ENCODE data around the gene OGDH.

Gene OGDH

DNA sequence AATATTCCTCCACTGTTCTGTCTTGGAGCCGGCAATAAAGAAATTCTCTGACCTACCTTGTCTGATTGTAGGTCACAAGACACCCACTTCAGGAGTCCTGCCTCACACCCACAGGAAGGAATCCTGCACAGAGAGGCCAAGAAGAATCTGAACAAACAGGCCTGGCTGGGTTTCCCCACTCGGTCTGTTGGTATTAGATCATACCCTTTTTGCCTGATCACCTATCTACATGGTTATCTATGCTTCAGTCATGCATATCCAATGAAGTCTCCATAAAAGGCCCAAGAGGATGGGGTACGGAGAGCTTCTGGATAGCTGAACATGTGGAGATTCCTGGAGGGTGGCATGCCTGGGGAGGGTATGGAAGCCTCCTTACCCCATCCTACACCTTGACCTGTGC is 12.3 kb downstream of the OGDH start:
- DNase-seq: peak; percentile 65

DNA sequence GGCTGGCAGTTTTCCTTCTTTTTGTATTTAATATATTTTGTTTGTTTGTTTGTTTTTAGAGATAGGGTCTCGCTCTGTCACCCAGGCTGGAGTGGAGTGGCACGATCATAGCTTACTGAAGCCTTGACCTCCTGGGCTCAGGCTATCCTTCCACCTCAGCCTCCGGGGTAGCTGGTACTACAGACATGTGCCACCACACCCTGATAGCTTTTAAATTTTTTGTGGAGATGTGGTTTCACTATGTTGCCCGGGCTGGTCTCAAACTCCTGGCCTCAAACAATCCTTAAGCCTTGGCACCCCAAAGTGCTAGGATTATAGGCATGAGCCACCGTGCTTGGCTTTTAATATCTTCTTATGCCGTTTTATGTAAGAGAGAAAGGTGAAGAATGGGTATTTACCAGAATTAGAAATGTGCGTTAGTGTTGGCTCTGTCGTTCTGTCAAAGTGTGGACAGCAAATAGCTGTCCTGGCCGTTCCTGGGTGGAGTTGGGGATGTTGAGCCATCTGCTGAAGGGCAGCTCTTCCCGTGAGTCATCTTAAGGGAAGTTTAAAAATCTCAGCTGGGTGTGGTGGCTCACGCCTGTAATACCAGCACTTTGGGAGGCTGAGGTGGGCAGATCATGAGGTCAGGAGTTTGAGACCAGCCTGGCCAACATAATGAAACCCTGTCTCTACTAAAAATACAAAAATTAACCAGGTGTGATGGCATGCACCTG is 14.8 kb downstream of the OGDH start:
- no peak for DNase-seq

- DNase-seq: no peak
Observed at GRCh38 chr7:44621750-44622103, 15.3 kb downstream of the OGDH start.

GRCh38 chr7:44622342-44623151 is 16.1 kb downstream of the OGDH start:
- DNase-seq: peak; percentile 48

GRCh38 chr7:44624318-44624717 is 17.9 kb downstream of the OGDH start:
- no peak for DNase-seq

DNA sequence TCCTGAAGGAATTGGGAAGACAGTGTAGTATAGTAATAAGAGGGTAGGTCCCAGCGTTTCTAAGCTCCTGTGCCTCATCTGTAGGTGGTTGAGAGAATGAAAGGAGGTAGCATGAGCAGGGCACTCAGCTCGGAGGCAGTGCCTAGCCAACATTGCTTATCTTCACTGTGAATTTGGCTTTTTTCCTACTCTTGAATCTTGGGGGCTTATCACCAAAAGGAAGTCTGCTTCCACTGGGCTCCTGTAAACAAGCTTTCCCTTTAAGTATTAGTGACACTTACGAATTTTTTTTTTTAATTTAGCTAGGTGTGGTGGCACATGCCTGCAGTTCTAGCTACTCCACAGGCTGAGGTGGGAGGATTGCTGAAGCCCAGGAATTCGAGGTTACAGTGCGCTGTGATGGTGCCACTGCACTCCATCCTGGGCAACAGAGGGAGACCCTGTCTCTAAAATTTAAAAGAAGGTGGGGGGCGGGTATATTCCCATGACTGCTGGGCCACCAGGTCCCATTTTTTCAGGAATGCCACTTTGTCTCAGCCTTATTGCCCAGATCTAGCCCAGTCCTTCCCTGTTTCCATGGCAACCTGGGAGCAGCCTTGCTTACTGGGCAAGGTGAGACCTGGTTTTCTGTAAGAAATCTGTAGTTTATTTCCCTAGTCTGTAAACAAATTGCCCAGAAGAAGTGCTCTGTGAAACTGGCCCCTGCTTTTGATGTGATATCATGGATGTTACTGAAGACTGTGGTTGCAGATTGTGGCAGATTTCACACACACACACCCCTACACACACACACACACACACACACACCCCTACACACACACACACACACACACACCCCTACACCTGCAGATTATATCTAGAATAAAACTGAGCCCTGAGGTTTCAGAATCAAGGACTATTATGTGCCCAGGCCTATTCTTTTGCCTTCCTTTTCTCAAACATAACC is 19.4 kb downstream of the OGDH start:
- DNase-seq: peak; percentile 53

DNA sequence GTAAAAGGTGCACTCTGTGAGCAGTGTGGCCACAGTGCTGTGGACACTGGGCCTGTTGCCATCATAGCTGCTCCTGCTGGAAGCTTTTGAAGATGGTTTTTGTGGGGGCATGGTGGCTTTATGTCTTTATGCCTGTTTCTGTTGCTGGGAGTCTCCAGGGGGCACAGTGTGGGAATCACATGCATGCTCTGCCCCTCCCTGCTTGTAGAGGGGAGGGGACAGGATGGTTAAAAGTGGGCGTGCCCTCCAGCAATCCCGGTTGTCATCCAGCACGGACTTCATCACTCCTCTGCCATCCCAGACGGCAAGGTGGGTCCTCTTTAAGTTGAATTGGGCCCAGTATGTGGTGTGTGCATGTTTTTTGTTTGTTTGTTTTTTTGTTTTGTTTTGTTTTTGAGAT is 20.2 kb downstream of the OGDH start:
- DNase-seq: no peak

DNA sequence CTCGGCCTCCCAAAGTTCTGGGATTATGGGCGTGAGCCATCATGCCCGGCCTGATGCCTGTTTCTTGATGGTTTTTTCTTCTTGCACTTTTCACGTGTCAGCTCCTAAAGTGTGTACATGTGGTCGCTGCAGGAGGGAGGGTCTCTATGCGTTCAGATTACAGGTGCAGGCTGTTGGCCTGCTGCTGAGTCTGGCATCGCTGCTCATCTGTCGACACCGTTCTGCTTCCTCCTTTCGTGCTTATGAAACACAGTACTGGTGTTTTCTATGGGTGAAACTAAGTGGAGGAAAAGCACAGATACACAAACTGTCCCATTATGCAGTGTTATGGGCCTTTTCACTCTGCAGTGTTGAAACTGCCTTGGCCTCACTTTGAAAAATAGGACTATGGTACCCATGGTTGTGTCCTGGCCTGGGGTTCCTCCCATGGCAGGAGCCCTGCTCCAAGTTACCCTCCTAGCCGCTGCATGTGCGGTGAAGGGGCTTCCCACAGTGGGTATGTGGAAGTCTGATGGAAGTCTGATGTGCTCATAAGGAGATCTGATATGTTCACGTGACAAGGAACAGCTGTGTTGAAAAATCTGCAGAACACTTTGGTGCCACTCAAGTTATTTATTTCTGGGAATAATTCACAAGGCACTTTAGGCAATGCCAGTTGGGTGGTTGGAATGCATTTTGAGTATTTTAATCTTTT is 23.5 kb downstream of the OGDH start:
- DNase-seq: no peak

DNA sequence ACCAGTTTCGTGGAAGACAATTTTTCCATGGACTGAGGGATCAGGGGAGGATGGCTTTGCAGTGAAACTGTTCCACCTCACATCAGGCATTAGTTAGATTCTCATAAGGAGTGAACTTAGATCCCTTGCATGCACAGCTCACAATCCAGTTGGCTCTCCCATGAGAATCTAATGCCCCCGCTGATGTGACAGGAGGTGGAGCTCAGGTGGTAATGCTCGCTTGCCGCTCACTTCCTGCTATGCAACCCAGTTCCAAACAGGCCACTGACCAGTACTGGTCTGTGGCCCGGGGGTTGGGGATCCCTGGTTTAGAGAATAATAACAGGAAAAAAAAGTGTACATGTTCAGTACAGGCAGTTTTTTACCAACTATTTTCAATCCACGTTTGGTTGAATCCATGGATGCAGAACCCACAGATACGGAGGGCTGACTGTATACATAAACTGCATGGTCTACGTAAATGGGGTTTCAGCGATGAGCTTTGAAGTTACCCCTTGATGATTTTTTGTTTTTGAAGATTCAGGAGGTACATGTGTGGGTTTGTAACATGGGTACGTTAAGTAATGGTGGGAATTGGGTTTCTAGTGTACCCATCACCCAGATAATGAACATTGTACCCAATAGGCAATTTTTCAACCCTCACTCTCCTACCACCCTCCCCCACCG is 24.5 kb downstream of the OGDH start:
- no peak for DNase-seq

DNA sequence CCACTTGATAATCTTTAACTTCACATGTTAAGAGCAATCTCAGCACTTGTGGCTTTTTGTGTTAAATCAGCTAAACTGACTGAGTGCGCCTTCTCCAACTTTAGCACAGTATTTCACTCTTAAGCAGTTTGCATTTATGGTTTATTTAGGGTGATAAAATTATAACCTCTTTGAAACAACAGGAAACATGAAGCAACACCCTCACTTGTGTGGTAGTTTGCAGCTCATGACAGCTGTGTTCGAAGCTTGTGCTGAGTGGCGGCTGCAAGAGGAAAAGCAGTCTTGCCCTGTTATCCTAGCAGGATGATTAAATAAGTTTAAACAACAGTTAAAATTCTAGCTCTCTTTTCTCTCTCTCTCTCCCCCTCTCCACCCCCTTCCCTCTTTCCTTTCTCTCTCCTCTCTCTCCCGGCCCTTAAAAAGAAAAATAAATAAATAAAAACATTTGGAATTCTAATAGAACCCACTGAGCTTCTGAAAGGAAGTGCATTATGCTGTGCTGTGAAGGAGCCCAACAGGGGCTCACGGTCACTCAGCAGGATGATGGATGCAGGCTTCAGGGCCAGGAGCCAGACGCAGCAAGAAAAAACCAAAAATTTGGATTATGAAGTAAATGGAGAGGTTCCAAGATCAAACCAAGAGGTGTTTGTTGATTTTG is 25.2 kb downstream of the OGDH start:
- DNase-seq: peak; percentile 71

DNA sequence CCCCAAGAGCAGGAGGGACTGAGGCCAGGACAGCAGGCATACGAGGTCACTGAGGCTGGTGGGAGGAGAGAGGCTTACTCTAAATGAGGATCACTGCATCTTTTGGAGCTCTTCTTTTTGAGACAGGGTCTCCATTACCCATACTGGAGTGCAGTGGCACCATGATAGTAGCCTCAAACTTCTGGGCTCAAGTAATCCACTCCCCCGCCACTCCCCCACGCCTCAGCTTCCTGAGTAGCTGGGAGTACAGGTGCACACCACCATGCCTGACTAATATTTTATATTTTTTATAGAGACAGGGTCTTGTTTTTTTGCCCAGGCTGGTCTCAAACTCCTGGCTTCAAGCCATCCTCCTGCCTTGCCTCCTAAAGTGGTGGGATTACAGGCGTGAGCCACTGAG is 25.8 kb downstream of the OGDH start:
- DNase-seq: no peak

- peak; percentile 80 for DNase-seq
Observed at GRCh38 chr7:44633254-44634186, 27.1 kb downstream of the OGDH start.

DNA sequence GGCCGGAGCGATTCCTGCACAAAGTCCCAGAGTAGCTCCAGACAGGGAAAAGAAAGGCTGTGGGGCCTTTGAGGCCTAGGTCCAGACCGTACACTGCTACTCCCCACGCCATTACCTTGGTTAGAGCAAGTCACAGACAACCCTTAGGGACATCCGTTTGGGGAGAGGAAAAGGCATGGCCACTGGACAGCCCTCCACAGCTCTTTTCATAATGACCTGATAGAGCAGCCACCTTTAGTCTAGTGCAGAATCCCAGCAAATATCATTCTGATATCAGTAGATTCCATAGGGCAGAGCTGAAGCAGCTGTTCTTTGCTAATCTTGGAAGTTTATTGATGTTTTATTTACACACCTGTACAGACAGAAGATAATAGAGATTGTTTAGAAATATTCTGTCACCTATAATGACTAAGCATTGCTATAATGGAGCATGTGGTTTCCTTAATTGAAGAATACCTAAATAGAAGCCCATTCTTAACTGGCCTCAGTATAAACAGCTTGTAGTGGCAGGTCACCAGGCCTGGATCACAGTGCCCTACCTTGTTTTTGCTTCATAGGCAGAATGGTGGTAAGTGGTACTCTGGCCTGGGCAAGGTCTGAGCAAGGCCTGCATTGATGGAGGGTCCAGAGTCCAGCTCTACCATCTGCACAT is 27.9 kb downstream of the OGDH start:
- DNase-seq: no peak

DNA sequence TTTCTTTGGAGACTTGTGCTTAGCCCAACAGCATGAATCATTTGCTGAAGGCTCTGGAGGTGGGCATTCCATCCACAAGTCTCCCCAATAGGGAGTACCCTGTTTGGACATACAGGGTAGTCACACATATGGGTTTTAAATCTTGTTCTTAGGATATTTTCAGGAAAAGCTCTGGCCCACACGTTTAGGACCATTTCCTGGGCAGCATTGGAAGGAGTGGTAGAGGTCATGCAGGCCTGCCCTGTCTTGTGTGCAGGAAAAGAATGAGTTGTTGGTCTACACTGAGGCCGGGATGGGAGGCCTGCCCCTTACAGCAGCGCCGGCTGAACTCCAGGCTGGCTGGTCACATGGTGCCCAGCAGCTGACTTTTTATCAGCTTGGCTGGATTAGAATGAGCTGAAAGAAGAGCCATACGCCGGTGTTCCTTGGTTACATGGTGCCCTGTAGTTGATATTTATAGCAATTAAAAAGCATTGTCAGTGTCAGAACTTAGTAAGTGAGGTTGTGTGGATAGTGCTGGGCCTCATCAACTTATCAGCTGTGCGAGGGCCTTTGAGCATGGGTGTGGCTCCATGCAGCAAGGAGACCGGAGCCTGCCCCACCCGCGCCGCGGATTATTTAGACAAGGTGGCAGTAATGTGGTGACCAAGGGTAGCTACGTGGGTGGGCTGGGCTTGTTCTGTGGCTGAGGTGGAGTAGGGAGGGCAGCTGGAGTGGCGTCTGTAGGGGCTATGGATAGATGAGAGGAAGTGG is 28.6 kb downstream of the OGDH start:
- peak; percentile 62 for DNase-seq

- DNase-seq: no peak
Observed at GRCh38 chr7:44636041-44636584, 29.7 kb downstream of the OGDH start.

- DNase-seq: no peak
Observed at GRCh38 chr7:44636926-44637325, 30.5 kb downstream of the OGDH start.

DNA sequence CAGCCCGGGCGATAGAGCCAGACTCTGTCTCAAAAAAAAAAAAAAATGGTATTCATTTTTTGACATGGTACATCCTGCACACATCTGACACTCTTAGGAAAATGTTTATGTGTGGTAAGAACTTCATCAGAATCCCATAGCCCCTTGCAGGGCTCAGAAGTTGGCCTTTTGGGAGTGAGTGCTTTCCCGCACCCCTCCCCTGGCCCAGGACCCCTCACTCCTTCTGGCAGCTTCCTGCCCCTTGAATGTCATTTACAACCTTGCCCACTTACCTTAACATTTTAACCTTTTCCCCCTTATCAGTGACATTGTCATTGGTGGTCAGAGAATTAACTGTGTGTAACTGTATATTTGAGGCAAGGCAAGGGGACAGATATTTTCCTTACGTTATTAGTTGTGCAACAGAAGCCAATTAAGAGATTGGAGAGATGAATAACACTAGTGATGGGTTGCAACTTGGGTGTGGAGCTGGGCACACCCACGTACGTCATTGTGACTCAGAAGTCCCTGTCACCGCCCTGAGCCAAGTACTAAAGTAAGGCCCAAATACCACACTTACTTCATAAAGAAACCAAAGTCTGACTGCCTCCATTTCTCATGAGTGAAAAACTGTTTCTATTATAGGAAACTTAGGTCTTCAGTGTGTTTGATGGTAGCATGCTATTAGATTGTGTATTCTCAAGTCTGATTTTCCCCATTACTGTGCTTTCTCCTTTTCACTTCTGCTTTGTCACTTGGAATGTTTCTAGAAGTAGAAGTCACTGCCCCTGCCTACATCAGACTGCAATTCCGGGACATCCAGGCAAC is 31.6 kb downstream of the OGDH start:
- peak; percentile 88 for DNase-seq

Data from CD4-positive, alpha-beta T cell treated with Interleukin-10 for 1 hour (primary cell).